ENCODE measurements around the gene LYPD1.

The LYPD1 gene

DNA sequence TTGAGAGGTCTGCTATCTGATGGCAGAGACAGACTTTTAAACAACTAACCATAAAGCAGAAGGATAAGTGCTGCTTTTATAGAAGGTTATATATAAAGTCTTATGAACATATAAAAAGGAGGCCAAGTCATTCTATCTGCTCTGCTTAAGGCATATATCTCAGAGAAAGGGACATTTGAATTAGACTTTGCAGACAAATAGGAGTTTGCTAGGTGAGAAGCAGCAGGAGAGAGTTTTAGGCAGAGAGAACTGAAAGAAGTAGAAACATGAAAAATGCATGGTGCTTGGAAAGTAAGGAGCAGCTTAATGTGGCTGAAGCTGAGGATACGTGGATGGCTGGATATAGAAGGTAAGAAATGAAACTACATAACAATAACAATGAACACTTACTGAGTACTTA lies 65.4 kb downstream of the LYPD1 start:
- H3K4me3 Mint-ChIP-seq, result no peak overlapping the region
- no peaks in the 10 kb centered on the region for H3K9me3 Mint-ChIP-seq
- DNase-seq, result no peak
- no peaks in the 10 kb centered on the region for H3K4me1 Mint-ChIP-seq (ENCODE audit: low read depth)
- no peak overlapping the region for H3K27ac Mint-ChIP-seq
- no peaks in the 10 kb centered on the region for H3K36me3 Mint-ChIP-seq (ENCODE audit: low read depth)
- H3K27me3 Mint-ChIP-seq, result no peaks in the 10 kb centered on the region

DNA sequence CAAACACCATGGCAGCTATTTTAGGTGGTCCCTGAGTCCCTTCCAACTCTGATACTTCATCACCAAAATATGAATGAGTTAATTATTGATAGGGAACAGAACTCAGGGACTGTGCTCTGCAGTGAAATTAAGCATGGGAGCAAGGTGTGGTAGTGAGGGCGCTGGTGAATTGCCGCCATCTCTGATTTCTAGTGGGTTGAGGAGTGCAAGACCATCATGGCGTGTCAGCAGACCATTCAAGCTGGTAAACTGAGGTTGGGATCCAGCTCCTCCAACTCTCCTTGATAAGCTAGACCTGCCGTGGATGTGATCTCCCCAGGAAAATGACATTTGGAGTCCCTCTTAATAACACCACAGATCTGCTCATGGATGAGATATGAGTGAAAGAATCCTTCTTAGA lies 70.4 kb downstream of the LYPD1 start:
- Mint-ChIP-seq H3K4me3 (no peak overlapping the region), H3K4me1 (ENCODE audit: low read depth) (no peaks in the 10 kb centered on the region), H3K36me3 (ENCODE audit: low read depth) (no peaks in the 10 kb centered on the region), H3K27me3 (no peaks in the 10 kb centered on the region), H3K27ac (no peak overlapping the region), H3K9me3 (peaks cover 2% of the 10 kb centered on the region)
- no peak for DNase-seq

DNA sequence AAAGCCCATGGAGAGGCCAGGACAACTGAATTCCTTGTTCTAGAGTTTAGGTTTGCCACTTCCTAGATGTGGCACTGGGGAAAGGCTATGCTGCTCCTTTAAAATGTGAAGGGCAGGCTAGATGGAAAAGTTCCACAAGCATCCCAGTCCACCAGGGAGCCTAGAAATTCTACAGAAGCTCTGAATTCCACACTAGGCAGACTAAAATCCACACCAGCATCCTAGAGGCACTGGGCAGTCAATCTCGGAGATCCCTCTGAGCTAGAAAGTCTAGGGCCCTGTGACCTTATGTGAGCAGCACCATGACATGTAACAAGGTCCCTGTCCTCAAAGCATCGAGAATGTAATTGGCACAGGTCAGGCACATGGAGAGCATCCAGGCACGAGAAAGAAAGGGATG lies 71.5 kb downstream of the LYPD1 start:
- no peaks in the 10 kb centered on the region for H3K27me3 Mint-ChIP-seq
- H3K9me3 Mint-ChIP-seq, result peaks cover 2% of the 10 kb centered on the region
- H3K27ac Mint-ChIP-seq, result no peak overlapping the region
- DNase-seq, result no peak
- H3K4me3 Mint-ChIP-seq, result no peak overlapping the region
- H3K36me3 Mint-ChIP-seq (ENCODE audit: low read depth), result no peaks in the 10 kb centered on the region
- H3K4me1 Mint-ChIP-seq (ENCODE audit: low read depth), result no peaks in the 10 kb centered on the region

DNA sequence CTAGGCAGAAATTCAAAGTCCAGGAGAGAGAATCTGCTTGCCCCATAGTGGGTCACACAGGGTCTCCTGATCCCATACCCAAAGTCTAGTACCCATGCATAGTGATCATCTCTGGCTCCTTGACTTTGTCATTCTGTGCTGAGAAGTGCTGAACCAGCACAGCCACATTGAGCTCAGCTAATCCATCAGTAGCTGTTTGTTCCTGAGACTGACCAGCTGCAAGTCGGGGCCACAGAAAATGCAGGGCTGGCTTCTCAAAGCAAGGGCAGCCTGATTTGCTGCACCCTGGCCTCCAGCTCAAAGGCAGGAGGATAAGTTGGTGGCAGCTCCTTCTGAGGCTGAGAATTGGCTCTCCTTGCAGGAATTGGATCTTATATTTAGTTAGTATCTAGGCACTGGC lies 72.2 kb downstream of the LYPD1 start:
- Mint-ChIP-seq H3K4me1 (ENCODE audit: low read depth) (no peaks in the 10 kb centered on the region), H3K36me3 (ENCODE audit: low read depth) (no peaks in the 10 kb centered on the region), H3K9me3 (peaks cover 2% of the 10 kb centered on the region), H3K4me3 (no peak overlapping the region), H3K27ac (no peak overlapping the region), H3K27me3 (no peaks in the 10 kb centered on the region)
- DNase-seq, result no peak

DNA sequence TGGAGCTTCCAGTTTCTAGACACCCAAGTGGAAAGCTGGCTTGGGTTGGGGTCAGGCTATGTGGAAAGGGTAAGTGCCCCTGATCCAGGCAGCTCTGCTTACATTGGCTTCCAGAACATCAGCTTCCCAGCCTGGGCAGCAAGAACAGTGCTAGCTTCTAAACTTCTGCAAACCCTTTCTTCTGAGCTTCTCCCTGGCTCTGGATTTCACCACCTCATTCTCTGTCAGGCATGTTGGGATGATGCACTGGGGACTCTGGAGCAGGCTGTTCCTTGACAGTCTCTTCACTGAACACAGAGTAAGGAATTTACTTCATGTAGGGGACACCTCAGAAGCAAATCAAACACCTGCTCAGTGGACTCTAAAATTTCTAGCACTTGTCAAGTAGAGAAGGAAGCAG lies 72.8 kb downstream of the LYPD1 start:
- Mint-ChIP-seq H3K4me3 (no peak overlapping the region), H3K4me1 (ENCODE audit: low read depth) (no peaks in the 10 kb centered on the region), H3K9me3 (peaks cover 2% of the 10 kb centered on the region), H3K36me3 (ENCODE audit: low read depth) (no peaks in the 10 kb centered on the region), H3K27ac (no peak overlapping the region), H3K27me3 (no peaks in the 10 kb centered on the region)
- no peak for DNase-seq

DNA sequence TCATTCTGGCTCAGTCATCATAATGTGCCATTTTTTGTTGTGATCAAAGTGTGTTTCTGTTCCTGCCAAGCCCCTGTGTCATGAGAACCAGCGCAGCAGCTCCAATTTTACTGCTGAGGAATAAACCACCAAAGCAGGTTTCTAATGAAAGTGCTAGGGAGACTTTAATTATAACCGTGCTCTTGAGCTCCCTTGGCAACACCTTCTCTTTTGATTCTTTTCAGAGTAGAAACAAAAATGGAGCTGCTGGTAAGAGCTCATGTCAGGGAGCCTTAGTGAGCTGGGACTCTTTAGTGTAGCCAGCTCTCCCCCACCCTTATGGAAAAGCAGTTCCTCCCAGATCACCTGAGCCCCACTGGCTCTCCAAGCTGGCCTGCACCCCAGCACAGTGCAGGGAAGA lies 74.3 kb downstream of the LYPD1 start:
- Mint-ChIP-seq H3K27ac (no peak overlapping the region), H3K9me3 (peaks cover 2% of the 10 kb centered on the region)
- no peak for DNase-seq

DNA sequence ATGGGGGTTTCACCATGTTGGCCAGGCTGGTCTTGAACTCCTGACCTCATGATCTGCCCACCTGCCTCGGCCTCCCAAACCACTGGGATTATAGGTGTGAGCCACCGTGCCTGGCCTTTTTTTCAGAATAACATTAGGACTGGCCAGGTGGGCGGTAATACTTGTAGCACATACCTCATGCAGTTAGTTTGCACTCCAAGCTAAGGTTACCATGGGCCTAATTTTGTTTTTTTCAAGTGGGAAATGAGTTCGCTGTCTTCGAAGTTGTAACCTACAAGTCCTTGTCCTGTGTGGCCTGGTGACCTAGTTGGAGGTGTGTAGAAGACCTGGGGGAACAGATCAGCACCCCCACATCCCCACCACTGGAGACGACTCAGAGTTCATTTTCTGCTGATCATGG lies 74.8 kb downstream of the LYPD1 start:
- Mint-ChIP-seq H3K9me3 (peaks cover 2% of the 10 kb centered on the region), H3K36me3 (ENCODE audit: low read depth) (no peaks in the 10 kb centered on the region), H3K27me3 (no peaks in the 10 kb centered on the region), H3K4me3 (no peak overlapping the region), H3K27ac (no peak overlapping the region), H3K4me1 (ENCODE audit: low read depth) (no peaks in the 10 kb centered on the region)
- DNase-seq, result no peak

More for the DNA sequence above, 74.3 kb downstream of the LYPD1 start:
- Mint-ChIP-seq H3K4me3 (no peak overlapping the region), H3K36me3 (ENCODE audit: low read depth) (no peaks in the 10 kb centered on the region), H3K4me1 (ENCODE audit: low read depth) (no peaks in the 10 kb centered on the region), H3K27me3 (no peaks in the 10 kb centered on the region)
